Measurements from ENCODE around the gene ZNF71. TPM values are rescaled to one million over a fixed set of nuclear protein-coding genes. Genes with fewer than 3 reads are reported as not detected.
"Not testable (repeated sequence)": the region's sequence is repeated elsewhere in the genome, so short reads cannot be mapped to it uniquely, and the experiment has no call there.

ZNF71 gene
- total RNA-seq, 1 donor from 2014 or later, result 7.1 TPM

DNA sequence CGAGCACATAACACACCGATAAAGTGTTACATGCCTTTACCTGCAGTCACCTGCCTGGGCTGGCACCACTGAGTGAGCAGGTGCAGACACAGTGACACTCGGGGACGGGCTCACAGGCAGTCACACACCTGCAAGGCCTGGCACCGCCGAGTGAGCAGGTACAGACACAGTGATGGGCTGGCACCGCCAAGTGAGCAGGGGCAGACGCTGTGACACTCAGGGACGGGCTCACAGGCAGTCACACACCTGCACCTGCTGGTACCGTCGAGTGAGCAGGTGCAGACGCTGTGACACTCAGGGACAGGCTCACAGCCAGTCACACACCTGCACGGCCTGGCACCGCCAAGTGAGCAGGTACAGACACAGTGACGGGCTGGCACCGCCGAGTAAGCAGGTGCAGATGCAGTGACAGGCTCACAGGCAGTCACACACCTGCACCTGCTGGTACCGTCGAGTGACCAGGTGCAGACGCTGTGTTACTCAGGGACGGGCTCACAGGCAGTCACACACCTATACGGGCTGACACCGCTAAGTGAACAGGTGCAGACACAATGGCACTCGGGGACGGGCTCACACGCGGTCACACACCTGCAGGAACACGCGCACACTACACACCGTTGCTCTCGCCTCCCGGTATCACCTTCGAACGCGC, 76.0 kb downstream of the ZNF71 start:
- intact Hi-C loops (cut with DNase I), result loop anchor here (5.0 kb wide), 2 partner anchors 74 to 279 kb away; partner anchors contain the start of genes ZNF582 and ZNF71
- no peak for DNase-seq (ENCODE audit: low spot score)

DNA sequence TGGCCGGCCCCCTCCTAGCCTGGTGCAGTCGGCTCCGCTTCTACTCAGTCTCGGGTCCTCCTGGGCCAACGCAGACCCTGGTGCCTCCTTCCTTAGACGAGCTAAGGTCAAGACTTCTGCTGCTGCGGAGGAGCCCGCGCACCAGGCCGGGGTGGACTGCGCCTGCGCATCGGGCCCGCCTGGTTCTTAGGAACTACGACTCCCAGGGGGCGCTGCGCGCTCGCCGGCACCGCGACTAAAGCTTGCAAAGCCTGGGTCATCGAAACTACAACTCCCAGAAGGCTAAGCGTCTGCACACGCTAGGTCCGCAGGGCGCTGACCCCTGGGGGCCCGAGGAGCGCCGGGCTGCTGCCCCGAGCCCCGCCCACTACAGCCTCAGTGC, 76.5 kb downstream of the ZNF71 start, which contains the start of gene ZNF835:
ZNF835 (minus strand) TSS at position 145 of the 382 bp plus-strand sequence. CDS start 6,559 bp downstream, outside the sequence.
- peak; percentile 96 for DNase-seq (ENCODE audit: low spot score)
- intact Hi-C loops (cut with DNase I), result loop anchor here (5.0 kb wide), 2 partner anchors 74 to 279 kb away; partner anchors contain the start of genes ZNF582 and ZNF71

DNA sequence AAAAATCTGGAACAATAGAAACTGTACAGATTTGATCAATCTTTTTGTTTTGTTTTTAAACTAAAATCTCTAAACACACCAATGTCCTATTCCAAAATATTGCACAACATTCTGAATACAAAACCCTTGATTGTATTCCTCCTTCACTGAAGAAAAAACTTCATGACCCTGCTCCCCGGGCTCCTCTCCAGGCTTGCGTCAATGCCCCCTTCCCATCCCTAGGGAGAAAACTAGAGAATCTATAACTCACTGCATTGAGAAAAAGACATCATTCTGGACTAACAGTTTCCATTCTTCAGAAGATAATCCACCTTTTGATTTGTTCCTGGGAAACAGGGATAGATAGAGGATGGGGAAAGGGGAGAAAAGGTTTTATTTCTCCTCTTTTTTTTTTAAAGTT, 77.5 kb downstream of the ZNF71 start:
- DNase-seq (ENCODE audit: low spot score), result not testable (repeated sequence)
- intact Hi-C loops (cut with DNase I), result loop anchor here (5.0 kb wide), 2 partner anchors 75 to 280 kb away; partner anchors contain the start of genes ZNF582 and ZNF71

Other genes starting within 250 kb of the ZNF71 start
- gene ZNF582, start 201.8 kb upstream of the ZNF71 start, total RNA-seq, result 4.9 TPM
- gene ZNF583, start 191.0 kb upstream of the ZNF71 start, total RNA-seq, result 7.3 TPM
- 4.5 TPM for gene ZNF667, start 118.0 kb upstream of the ZNF71 start, total RNA-seq
- 7.2 TPM for gene ZNF471, start 87.4 kb upstream of the ZNF71 start, total RNA-seq
- 9.9 TPM for gene ZFP28, start 56.4 kb upstream of the ZNF71 start, total RNA-seq
- gene ZNF470, start 27.8 kb upstream of the ZNF71 start, total RNA-seq, result 6.6 TPM
- not detected for gene SMIM17, start 47.9 kb downstream of the ZNF71 start, total RNA-seq
- gene ZNF835, start 76.5 kb downstream of the ZNF71 start, total RNA-seq, result 2.6 TPM
- 7.2 TPM for gene PEG3, start 245.4 kb downstream of the ZNF71 start, total RNA-seq
- not detected for gene ZIM2, start 245.4 kb downstream of the ZNF71 start, total RNA-seq